GM10266 (cell line): Measurements from ENCODE around the gene EVX1.

Experiments used
- DNase-seq: peaks from one replicate; pipeline ENCODE4 v3.0.0; 2012; ENCODE audit errors: extremely low spot score
- CTCF ChIP-seq: IDR thresholded peaks from 2 replicates; pipeline ENCODE4 v1.5.1; 2012; ENCODE audit warnings: mild to moderate bottlenecking, low read depth; ENCODE audit not compliant: control insufficient read depth, insufficient read depth; ENCODE audit errors: missing control alignments

Gene EVX1

GRCh38 chr7:27243340-27244163 lies 950 bp downstream of the EVX1 start:
- TF ChIP-seq CTCF, result no peak
- DNase-seq, result peak; percentile 27

GRCh38 chr7:27244488-27245123 lies 2.0 kb downstream of the EVX1 start:
- TF ChIP-seq CTCF, result no peak
- DNase-seq, result peak; percentile 25

- DNase-seq, result peak; percentile 23
- no peak for TF ChIP-seq CTCF
These were observed 2.7 kb downstream of the EVX1 start for GRCh38 chr7:27245124-27245797.

- DNase-seq, result no peak
- no peak for TF ChIP-seq CTCF
These were observed 3.4 kb downstream of the EVX1 start for GRCh38 chr7:27245798-27246691.

GRCh38 chr7:27247000-27247399 lies 4.4 kb downstream of the EVX1 start:
- no peak for TF ChIP-seq CTCF
- no peak for DNase-seq

- no peak for DNase-seq
- no peak for TF ChIP-seq CTCF
These were observed 5.1 kb downstream of the EVX1 start for GRCh38 chr7:27247452-27248426.
